Stimulated activated CD4-positive, alpha-beta T cell treated with anti-CD3 and anti-CD28 coated beads, Interleukin-1b, Interleukin-23, amount 100 ng/mL, for 48 hours (primary cell): ENCODE data around the gene CEMIP.

Experiments
- DNase-seq: peaks from one replicate; pipeline ENCODE4 v3.0.0-alpha.2; 2020

Gene CEMIP

GRCh38 chr15:80932989-80933388 lies 153.8 kb downstream of the CEMIP start:
- DNase-seq, result no peak

GRCh38 chr15:80934761-80935221 lies 155.6 kb downstream of the CEMIP start:
- no peak for DNase-seq

GRCh38 chr15:80936288-80937078 lies 157.3 kb downstream of the CEMIP start:
- no peak for DNase-seq

- no peak for DNase-seq
These were observed 158.5 kb downstream of the CEMIP start for GRCh38 chr15:80937718-80938117.

GRCh38 chr15:80939216-80939615 lies 160.0 kb downstream of the CEMIP start:
- DNase-seq, result no peak

GRCh38 chr15:80940331-80940730 lies 161.2 kb downstream of the CEMIP start:
- no peak for DNase-seq

GRCh38 chr15:80940851-80941250 lies 161.7 kb downstream of the CEMIP start:
- no peak for DNase-seq

- DNase-seq, result no peak
These were observed 163.1 kb downstream of the CEMIP start for GRCh38 chr15:80942266-80942665.

GRCh38 chr15:80942746-80943565 lies 163.8 kb downstream of the CEMIP start:
- DNase-seq, result no peak

GRCh38 chr15:80944818-80945217 lies 165.6 kb downstream of the CEMIP start:
- no peak for DNase-seq

GRCh38 chr15:80945605-80946004 lies 166.4 kb downstream of the CEMIP start:
- no peak for DNase-seq

- DNase-seq, result no peak
These were observed 167.4 kb downstream of the CEMIP start for GRCh38 chr15:80946576-80946975.

- no peak for DNase-seq
These were observed 169.6 kb downstream of the CEMIP start for GRCh38 chr15:80948651-80949292.

- no peak for DNase-seq
These were observed 170.6 kb downstream of the CEMIP start for GRCh38 chr15:80949756-80950155.

- no peak for DNase-seq
These were observed 171.3 kb downstream of the CEMIP start for GRCh38 chr15:80950291-80951078.

- no peak for DNase-seq
These were observed 172.8 kb downstream of the CEMIP start for GRCh38 chr15:80951941-80952340.

- DNase-seq, result no peak
These were observed 174.1 kb downstream of the CEMIP start for GRCh38 chr15:80953001-80953952.

- no peak for DNase-seq
These were observed 175.0 kb downstream of the CEMIP start for GRCh38 chr15:80953953-80954778.

- DNase-seq, result peak; percentile 81
These were observed 176.6 kb downstream of the CEMIP start for GRCh38 chr15:80955571-80956452.
